WERI-Rb-1 (cell line): Measurements from ENCODE around the gene ITCH.
A peak's percentile ranks its signal among the peaks of the same experiment; 100 is the strongest.

ENCODE experiments used
- DNase-seq: peaks from one replicate; pipeline ENCODE4 v3.0.0-alpha.2; 2020
- H3K27ac ChIP-seq: fragments of 250-450 bp; sonication (Bioruptor Pico); 2 replicates; pipeline ENCODE4 v1.5.1; 2020; ENCODE audit warnings: mild to moderate bottlenecking, moderate library complexity
- H3K27me3 ChIP-seq: fragments of 250-450 bp; sonication (Bioruptor Pico); 2 replicates; pipeline ENCODE4 v1.5.1; 2021; ENCODE audit warnings: mild to moderate bottlenecking, low read depth, moderate library complexity; ENCODE audit not compliant: insufficient read depth, severe bottlenecking
- H3K36me3 ChIP-seq: fragments of 250-450 bp; sonication (Bioruptor Pico); 2 replicates; pipeline ENCODE4 v1.5.1; 2020; ENCODE audit warnings: mild to moderate bottlenecking, moderate library complexity
- H3K4me3 ChIP-seq: 2 replicates; pipeline ENCODE4 v1.5.1; 2011; ENCODE audit warnings: low read depth, mild to moderate bottlenecking, control low read depth, low read length
- H3K9me3 ChIP-seq: fragments of 250-450 bp; sonication (Bioruptor Pico); 2 replicates; pipeline ENCODE4 v1.5.1; 2021; ENCODE audit warnings: mild to moderate bottlenecking, moderate library complexity; ENCODE audit not compliant: severe bottlenecking
- CTCF ChIP-seq: IDR thresholded peaks from 2 replicates; pipeline ENCODE4 v1.5.1; 2011; ENCODE audit warnings: low read depth, mild to moderate bottlenecking, control low read depth, inconsistent platforms, low read length

The ITCH gene

DNA sequence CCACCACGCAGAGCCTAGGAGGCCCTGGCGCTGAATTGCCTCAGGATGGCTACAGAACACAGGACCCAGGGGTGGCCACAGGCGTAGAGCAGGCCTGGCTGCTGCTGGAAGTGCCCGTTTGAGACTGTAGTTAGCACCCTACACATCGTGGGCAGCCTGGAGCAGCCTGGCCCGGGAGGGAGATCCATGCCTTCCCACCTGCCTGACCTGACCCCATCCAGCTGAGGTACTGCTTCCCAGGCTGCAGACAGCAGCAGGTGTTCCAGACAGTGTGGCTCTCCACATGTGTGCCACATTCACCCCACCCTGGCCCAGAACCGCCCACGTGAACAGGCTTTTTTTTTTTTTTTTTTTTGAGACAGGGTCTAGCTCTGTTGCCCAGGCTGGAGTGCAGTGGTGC lies 174.6 kb downstream of the ITCH start:
- TF ChIP-seq CTCF, result no peak
- no peak for DNase-seq
- Histone ChIP-seq H3K4me3 (no peak overlapping the region), H3K36me3 (peaks cover 70% of the 10 kb centered on the region), H3K9me3 (no peaks in the 10 kb centered on the region), H3K27ac (no peak overlapping the region), H3K27me3 (no peaks in the 10 kb centered on the region)

DNA sequence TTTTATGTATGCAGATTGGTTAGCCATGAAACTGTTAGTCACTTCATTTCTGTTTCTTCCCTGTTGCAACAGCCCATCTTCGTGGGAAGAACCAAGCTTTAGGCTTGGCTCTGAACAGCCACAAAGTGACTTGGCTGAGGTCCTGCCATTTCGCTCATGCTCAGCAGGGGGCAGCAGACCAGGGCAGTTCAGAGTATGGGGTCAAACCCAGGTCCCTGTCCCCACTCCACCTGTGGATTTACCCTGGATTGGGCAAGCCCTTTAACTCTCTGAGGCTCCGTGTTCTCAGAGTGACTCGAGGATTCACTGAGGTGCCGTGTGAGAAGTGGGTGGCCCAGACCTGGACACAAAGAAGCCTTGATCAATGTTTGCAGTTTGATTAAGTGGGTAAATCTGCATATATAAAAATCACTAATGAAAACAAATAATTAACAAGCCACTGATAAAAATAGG lies 175.6 kb downstream of the ITCH start:
- peak; percentile 94 for TF ChIP-seq CTCF
- Histone ChIP-seq H3K27ac (no peak overlapping the region), H3K9me3 (no peaks in the 10 kb centered on the region), H3K27me3 (no peaks in the 10 kb centered on the region), H3K4me3 (no peak overlapping the region), H3K36me3 (peaks cover 66% of the 10 kb centered on the region)
- peak; percentile 84 for DNase-seq

DNA sequence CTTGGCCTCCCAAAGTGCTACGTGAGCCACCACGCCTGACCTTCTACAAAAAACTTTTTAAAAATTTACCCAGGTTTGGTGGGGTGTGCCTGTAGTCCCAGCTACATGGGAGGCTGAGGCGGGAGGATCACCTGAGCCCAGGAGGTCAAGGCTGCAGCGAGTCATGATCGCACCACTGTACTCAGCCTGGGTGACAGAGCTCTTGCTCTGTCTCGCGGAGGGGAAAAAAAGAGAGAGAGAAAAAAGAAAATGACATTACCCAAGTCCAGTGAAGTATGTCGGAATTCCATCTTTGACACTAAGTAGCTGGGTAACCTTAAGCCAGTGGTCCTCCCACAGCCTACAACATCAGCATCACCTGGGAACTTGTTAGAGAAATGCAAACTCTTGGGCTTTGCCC lies 176.7 kb downstream of the ITCH start:
- DNase-seq, result no peak
- H3K27me3 ChIP-seq, result no peaks in the 10 kb centered on the region
- H3K9me3 ChIP-seq, result no peaks in the 10 kb centered on the region
- TF ChIP-seq CTCF, result no peak
- H3K27ac ChIP-seq, result no peak overlapping the region
- H3K36me3 ChIP-seq, result peaks cover 57% of the 10 kb centered on the region
- no peak overlapping the region for H3K4me3 ChIP-seq

- Histone ChIP-seq H3K9me3 (no peaks in the 10 kb centered on the region), H3K27ac (no peak overlapping the region), H3K36me3 (peaks cover 48% of the 10 kb centered on the region), H3K4me3 (no peak overlapping the region), H3K27me3 (no peaks in the 10 kb centered on the region)
- TF ChIP-seq CTCF, result no peak
- no peak for DNase-seq
Measured at GRCh38 chr20:34540596-34541263, 177.7 kb downstream of the ITCH start.

DNA sequence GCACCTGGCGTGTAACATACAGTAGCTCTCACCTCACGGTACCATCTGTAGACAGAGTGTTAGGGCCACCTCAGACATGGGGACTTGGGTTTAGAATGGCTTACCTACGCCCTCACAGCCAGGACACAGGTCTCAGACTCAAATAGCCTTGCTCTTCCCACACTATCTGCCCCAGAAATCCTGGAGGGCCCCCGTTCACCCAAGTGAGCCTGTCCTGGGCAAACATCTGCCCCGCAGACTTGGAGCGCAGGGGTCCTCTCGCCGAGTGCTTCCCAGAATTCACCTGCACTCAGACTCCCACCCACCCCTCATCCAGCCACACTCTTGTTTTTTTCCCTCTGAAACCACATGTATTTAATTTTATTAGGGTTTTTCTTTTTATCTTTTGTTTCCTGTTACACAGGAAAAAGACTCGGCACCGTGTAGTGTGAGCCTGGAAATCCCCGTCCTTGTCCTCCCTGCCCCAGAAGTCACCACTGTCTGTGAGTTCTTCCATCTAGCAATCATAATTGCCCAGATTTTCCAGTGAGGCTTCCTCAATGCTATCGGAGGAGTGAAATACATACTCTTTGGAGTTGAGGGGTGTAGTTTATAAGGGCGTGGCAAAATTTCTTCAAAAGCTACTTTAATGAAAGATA lies 178.3 kb downstream of the ITCH start:
- H3K36me3 ChIP-seq, result peaks cover 41% of the 10 kb centered on the region
- DNase-seq, result no peak
- H3K27me3 ChIP-seq, result no peaks in the 10 kb centered on the region
- no peaks in the 10 kb centered on the region for H3K9me3 ChIP-seq
- TF ChIP-seq CTCF, result no peak
- no peak overlapping the region for H3K27ac ChIP-seq
- no peak overlapping the region for H3K4me3 ChIP-seq
